Astrocyte (in vitro differentiated cells and primary cell): ENCODE data around the gene LRIT2. TPM values are rescaled to one million over a fixed set of nuclear protein-coding genes. Genes with fewer than 3 reads are reported as not detected.

Experiments
- DNase-seq: peaks from one replicate; pipeline ENCODE4 v3.0.0-alpha.2; 2010; ENCODE audit warnings: low read depth
- FAIRE-seq: peaks from 2 replicates; lab custom pipeline; 2011; peaks lifted over from hg19 to GRCh38; lab: Jason Lieb, UNC
- H2AFZ ChIP-seq: 2 replicates; pipeline ENCODE4 v1.6.0; 2012; ENCODE audit warnings: low read depth, low read length, inconsistent platforms
- H3K27ac ChIP-seq: 2 replicates; pipeline ENCODE4 v1.5.1; 2011; ENCODE audit warnings: low read depth, low read length, inconsistent platforms
- H3K27me3 ChIP-seq: 2 replicates; pipeline ENCODE4 v1.6.0; 2011; ENCODE audit warnings: low read length, inconsistent platforms; ENCODE audit not compliant: insufficient read depth
- H3K36me3 ChIP-seq: 2 replicates; pipeline ENCODE4 v1.5.1; 2011; ENCODE audit warnings: low read length, inconsistent platforms; ENCODE audit not compliant: insufficient read depth
- H3K4me1 ChIP-seq: 2 replicates; pipeline ENCODE4 v1.5.1; 2011; ENCODE audit warnings: low read length, inconsistent platforms; ENCODE audit not compliant: insufficient read depth
- H3K4me2 ChIP-seq: 2 replicates; pipeline ENCODE4 v1.6.0; 2012; ENCODE audit warnings: low read length, inconsistent platforms
- H3K4me3 ChIP-seq: 2 replicates; pipeline ENCODE4 v1.5.1; 2011; ENCODE audit warnings: low read depth, mild to moderate bottlenecking, low read length, inconsistent platforms; ENCODE audit not compliant: insufficient read depth
- H3K79me2 ChIP-seq: 2 replicates; pipeline ENCODE4 v1.6.0; 2012; ENCODE audit warnings: mild to moderate bottlenecking, low read length, inconsistent platforms; ENCODE audit not compliant: insufficient read depth
- H3K9ac ChIP-seq: 2 replicates; pipeline ENCODE4 v1.6.0; 2012; ENCODE audit warnings: mild to moderate bottlenecking, low read length, inconsistent platforms
- H3K9me3 ChIP-seq: 2 replicates; pipeline ENCODE4 v1.5.1; 2012; ENCODE audit warnings: low read depth, mild to moderate bottlenecking, low read length, inconsistent platforms; ENCODE audit not compliant: insufficient read depth
- H4K20me1 ChIP-seq: 2 replicates; pipeline ENCODE4 v1.6.0; 2012; ENCODE audit warnings: low read length, inconsistent platforms; ENCODE audit not compliant: insufficient read depth
- H3K27ac Mint-ChIP-seq: one replicate; pipeline ENCODE4 v1.8.0; 2021; ENCODE audit warnings: mild to moderate bottlenecking, mixed read lengths; ENCODE audit not compliant: unreplicated experiment
- H3K27me3 Mint-ChIP-seq: one replicate; pipeline ENCODE4 v1.8.0; 2021; ENCODE audit warnings: low read depth, mixed read lengths; ENCODE audit not compliant: unreplicated experiment
- H3K36me3 Mint-ChIP-seq: one replicate; pipeline ENCODE4 v1.8.0; 2021; ENCODE audit warnings: low read depth, mixed read lengths; ENCODE audit not compliant: unreplicated experiment
- H3K4me1 Mint-ChIP-seq: one replicate; pipeline ENCODE4 v1.8.0; 2021; ENCODE audit warnings: low read depth, mixed read lengths; ENCODE audit not compliant: unreplicated experiment
- H3K4me3 Mint-ChIP-seq: one replicate; pipeline ENCODE4 v1.8.0; 2021; ENCODE audit warnings: mild to moderate bottlenecking, moderate library complexity, mixed read lengths; ENCODE audit not compliant: unreplicated experiment
- H3K9me3 Mint-ChIP-seq: one replicate; pipeline ENCODE4 v1.8.0; 2021; ENCODE audit warnings: mild to moderate bottlenecking, mixed read lengths; ENCODE audit not compliant: unreplicated experiment
- EZH2 ChIP-seq: IDR thresholded peaks from 2 replicates; pipeline ENCODE4 v1.6.1; 2012; ENCODE audit warnings: mild to moderate bottlenecking, low read length, inconsistent platforms; ENCODE audit not compliant: insufficient read depth
- total RNA-seq: library from RNA; stranded (reverse); gene quantifications from 2 replicates; pipeline ENCODE4 v1.2.1, GENCODE V29; 2021
- TF ChIP-seq, protein P1 (sequence below): IDR thresholded peaks from 2 replicates; pipeline ENCODE4 v1.5.1; 2011; ENCODE audit warnings: low read depth, mild to moderate bottlenecking, inconsistent platforms, low read length, moderate library complexity; ENCODE audit not compliant: insufficient read depth

The LRIT2 gene
- total RNA-seq, 1 donor from 2014 or later, result not detected

DNA sequence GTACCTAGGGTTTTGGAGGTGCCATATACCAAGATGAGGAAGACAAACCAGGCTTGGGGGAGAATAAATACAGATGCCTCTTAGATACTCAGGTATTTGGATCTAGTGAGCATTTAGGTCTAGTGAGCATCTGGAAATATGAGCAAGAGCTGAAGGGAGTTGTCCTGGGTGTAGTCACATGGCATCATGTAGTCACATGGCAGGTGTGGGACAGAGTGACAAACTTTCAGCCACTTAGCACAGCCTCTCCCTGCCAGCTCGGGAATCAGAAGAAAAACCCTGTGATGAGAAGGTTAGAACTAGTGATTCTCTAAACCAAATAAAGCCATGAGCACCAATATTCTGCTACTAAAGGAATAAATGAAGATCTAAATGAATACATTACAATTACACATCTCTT lies 43.8 kb upstream of the LRIT2 start:
- peaks cover 3% of the 10 kb centered on the region for H3K4me1 Mint-ChIP-seq
- Histone ChIP-seq H3K4me3 (no peak overlapping the region), H3K9ac (no peak overlapping the region), H3K27me3 (no peaks in the 10 kb centered on the region), H3K27ac (peak overlapping the region; percentile 4), H4K20me1 (no peaks in the 10 kb centered on the region), H3K79me2 (no peaks in the 10 kb centered on the region), H3K4me1 (peaks cover 12% of the 10 kb centered on the region), H3K4me2 (no peak overlapping the region), H3K9me3 (no peaks in the 10 kb centered on the region), H3K36me3 (no peaks in the 10 kb centered on the region), H2AFZ (no peak overlapping the region)
- no peaks in the 10 kb centered on the region for H3K9me3 Mint-ChIP-seq
- no peaks in the 10 kb centered on the region for H3K36me3 Mint-ChIP-seq
- FAIRE-seq (no peak), DNase-seq (no peak)
- H3K27ac Mint-ChIP-seq, result peak overlapping the region; percentile 77
- TF ChIP-seq EZH2, result no peak
- TF ChIP-seq, protein P1, sequence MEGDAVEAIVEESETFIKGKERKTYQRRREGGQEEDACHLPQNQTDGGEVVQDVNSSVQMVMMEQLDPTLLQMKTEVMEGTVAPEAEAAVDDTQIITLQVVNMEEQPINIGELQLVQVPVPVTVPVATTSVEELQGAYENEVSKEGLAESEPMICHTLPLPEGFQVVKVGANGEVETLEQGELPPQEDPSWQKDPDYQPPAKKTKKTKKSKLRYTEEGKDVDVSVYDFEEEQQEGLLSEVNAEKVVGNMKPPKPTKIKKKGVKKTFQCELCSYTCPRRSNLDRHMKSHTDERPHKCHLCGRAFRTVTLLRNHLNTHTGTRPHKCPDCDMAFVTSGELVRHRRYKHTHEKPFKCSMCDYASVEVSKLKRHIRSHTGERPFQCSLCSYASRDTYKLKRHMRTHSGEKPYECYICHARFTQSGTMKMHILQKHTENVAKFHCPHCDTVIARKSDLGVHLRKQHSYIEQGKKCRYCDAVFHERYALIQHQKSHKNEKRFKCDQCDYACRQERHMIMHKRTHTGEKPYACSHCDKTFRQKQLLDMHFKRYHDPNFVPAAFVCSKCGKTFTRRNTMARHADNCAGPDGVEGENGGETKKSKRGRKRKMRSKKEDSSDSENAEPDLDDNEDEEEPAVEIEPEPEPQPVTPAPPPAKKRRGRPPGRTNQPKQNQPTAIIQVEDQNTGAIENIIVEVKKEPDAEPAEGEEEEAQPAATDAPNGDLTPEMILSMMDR, result no peak
- no peaks in the 10 kb centered on the region for H3K27me3 Mint-ChIP-seq
- no peak overlapping the region for H3K4me3 Mint-ChIP-seq

GRCh38 chr10:84267503-84268126 lies 42.3 kb upstream of the LRIT2 start:
- H3K36me3 Mint-ChIP-seq, result no peaks in the 10 kb centered on the region
- Histone ChIP-seq H2AFZ (no peak overlapping the region), H3K36me3 (no peaks in the 10 kb centered on the region), H3K9me3 (no peaks in the 10 kb centered on the region), H3K79me2 (no peaks in the 10 kb centered on the region), H3K9ac (no peak overlapping the region), H3K27ac (no peak overlapping the region), H3K27me3 (no peaks in the 10 kb centered on the region), H4K20me1 (no peaks in the 10 kb centered on the region), H3K4me3 (no peak overlapping the region), H3K4me1 (peaks cover 12% of the 10 kb centered on the region), H3K4me2 (no peak overlapping the region)
- peak overlapping the region; percentile 85 for H3K27ac Mint-ChIP-seq
- no peak for TF ChIP-seq EZH2
- TF ChIP-seq, protein P1, result peak; percentile 74
- no peaks in the 10 kb centered on the region for H3K9me3 Mint-ChIP-seq
- peak; percentile 13 for FAIRE-seq
- peaks cover 3% of the 10 kb centered on the region for H3K4me1 Mint-ChIP-seq
- DNase-seq, result peak; percentile 10
- H3K4me3 Mint-ChIP-seq, result no peak overlapping the region
- peaks cover 3% of the 10 kb centered on the region for H3K27me3 Mint-ChIP-seq

GRCh38 chr10:84265418-84265817 lies 40.1 kb upstream of the LRIT2 start:
- H3K27ac Mint-ChIP-seq, result no peak overlapping the region
- Histone ChIP-seq H3K9me3 (no peaks in the 10 kb centered on the region), H3K36me3 (no peaks in the 10 kb centered on the region), H3K4me3 (no peak overlapping the region), H3K79me2 (no peaks in the 10 kb centered on the region), H3K4me2 (no peak overlapping the region), H2AFZ (no peak overlapping the region), H3K27ac (no peak overlapping the region), H3K9ac (no peak overlapping the region), H4K20me1 (no peaks in the 10 kb centered on the region), H3K4me1 (peaks cover 12% of the 10 kb centered on the region), H3K27me3 (no peaks in the 10 kb centered on the region)
- TF ChIP-seq, protein P1, result no peak
- no peak for TF ChIP-seq EZH2
- peaks cover 2% of the 10 kb centered on the region for H3K4me1 Mint-ChIP-seq
- no peaks in the 10 kb centered on the region for H3K9me3 Mint-ChIP-seq
- FAIRE-seq (no peak), DNase-seq (no peak)
- H3K27me3 Mint-ChIP-seq, result peaks cover 18% of the 10 kb centered on the region
- no peaks in the 10 kb centered on the region for H3K36me3 Mint-ChIP-seq
- no peak overlapping the region for H3K4me3 Mint-ChIP-seq
